HG02943 (cell line): ENCODE results near the gene PPP2R5C.

Source experiments
- ATAC-seq: cut with Tn5 transposase; IDR thresholded peaks from one replicate; pipeline ENCODE4 v1.9.1; 2021; ENCODE audit warnings: mild to moderate bottlenecking, low read depth, moderate library complexity; ENCODE audit not compliant: unreplicated experiment

PPP2R5C gene

DNA sequence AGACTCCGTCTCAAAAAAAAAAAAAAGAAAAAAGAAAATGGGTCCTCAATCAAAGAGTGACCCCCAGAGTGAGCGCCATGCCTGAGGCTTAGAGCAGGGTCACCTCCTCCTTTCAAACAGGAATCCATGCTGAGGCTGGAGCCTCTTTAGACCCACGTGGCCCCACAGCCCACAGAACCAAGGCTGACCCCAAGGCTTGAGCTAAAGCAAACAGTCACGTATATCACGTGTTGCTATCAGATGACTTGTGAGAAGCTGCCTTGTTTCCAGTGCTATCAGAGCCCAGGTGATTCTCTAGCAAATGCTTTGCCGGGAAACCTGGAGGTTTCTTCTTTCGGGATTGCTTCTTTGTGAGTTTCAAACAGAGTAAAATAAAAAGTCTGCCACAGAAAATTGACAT, 171.2 kb downstream of the PPP2R5C start:
- no peak for ATAC-seq

DNA sequence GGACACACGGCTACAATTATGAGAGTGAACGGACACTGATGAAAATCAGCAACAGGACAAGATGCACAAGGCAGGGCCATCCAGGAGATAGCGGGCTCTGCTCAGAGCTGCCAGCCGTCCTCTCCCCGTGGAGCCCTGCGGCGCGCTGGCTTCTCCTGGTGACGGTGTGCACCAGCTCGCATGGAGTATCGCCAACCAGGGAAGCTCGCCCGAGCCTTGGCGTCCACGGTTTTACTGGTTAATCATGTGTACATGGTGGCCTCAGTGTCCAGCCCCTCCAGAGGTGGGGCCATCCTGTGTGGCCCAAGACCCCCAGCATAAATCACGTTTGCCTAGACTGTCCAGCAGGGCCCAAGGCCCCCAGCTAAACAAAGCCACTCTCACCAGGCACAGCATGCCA, 171.7 kb downstream of the PPP2R5C start:
- no peak for ATAC-seq

GRCh38 chr14:101934601-101935150, 173.2 kb downstream of the PPP2R5C start:
- ATAC-seq, result no peak

GRCh38 chr14:101937926-101938767, 176.6 kb downstream of the PPP2R5C start:
- ATAC-seq, result no peak

GRCh38 chr14:101939646-101940170, 178.2 kb downstream of the PPP2R5C start:
- ATAC-seq, result no peak

GRCh38 chr14:101944451-101944850, 182.9 kb downstream of the PPP2R5C start:
- ATAC-seq, result no peak

GRCh38 chr14:101945171-101945570, 183.7 kb downstream of the PPP2R5C start:
- ATAC-seq, result no peak

- ATAC-seq, result peak; percentile 6
These were observed 186.0 kb downstream of the PPP2R5C start for GRCh38 chr14:101947577-101947903.

GRCh38 chr14:101947904-101948665, 186.6 kb downstream of the PPP2R5C start:
- ATAC-seq, result peak; percentile 98

DNA sequence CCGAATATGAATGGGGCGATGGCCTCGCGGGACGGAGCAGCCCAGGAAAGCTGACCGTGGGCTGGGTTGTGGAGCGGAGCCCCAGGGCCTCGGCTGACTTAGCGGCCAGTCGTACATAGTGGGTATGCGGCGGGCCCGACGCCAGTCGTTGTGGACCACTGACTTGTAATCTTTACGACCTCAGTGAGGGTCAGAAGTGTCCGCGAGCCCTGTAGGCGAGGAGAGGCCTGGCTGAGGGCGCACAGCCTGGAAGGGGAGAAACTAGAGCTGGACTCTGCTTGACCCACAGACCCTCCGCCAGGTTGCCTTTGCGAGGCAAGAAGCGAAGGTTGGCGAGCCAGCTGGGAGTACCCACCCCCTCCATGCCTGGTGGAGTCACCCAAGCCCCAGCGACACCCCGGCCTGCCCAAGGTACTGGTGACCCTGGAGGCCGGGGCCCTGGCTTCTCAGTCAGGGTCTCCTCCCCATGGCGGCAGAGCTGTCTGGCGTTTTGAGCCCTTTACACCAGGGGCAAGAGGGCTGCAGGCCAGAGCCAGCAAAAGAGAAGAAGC, 187.2 kb downstream of the PPP2R5C start:
- no peak for ATAC-seq

GRCh38 chr14:101950100-101950499, 188.6 kb downstream of the PPP2R5C start:
- no peak for ATAC-seq

- ATAC-seq, result no peak
These were observed 189.2 kb downstream of the PPP2R5C start for GRCh38 chr14:101950516-101951215.

- no peak for ATAC-seq
These were observed 191.6 kb downstream of the PPP2R5C start for GRCh38 chr14:101953151-101953550.

GRCh38 chr14:101954501-101954900, 193.0 kb downstream of the PPP2R5C start:
- ATAC-seq, result no peak

GRCh38 chr14:101955695-101956161, 194.2 kb downstream of the PPP2R5C start:
- ATAC-seq, result no peak

GRCh38 chr14:101956179-101956885, 194.8 kb downstream of the PPP2R5C start:
- no peak for ATAC-seq

- no peak for ATAC-seq
These were observed 196.1 kb downstream of the PPP2R5C start for GRCh38 chr14:101957406-101958234.

- ATAC-seq, result no peak
These were observed 197.1 kb downstream of the PPP2R5C start for GRCh38 chr14:101958418-101959180.
